SK-N-MC (cell line): Measurements from ENCODE around the gene DDX50.

Experiments used
- EZH2 ChIP-seq: fragments of 200-600 bp; sonication (generic); IDR thresholded peaks from one replicate; pipeline ENCODE4 v1.6.1; 2017; ENCODE audit warnings: antibody characterized with exemption
- FOXP2 ChIP-seq: optimal IDR thresholded peaks from 2 replicates; pipeline ENCODE3; 2011; ENCODE audit warnings: mild to moderate bottlenecking, moderate library complexity; ENCODE audit not compliant: insufficient read depth; ENCODE audit errors: extremely low read length, control extremely low read depth
- POLR2AphosphoS5 ChIP-seq: IDR thresholded peaks from 2 replicates; pipeline ENCODE4 v1.6.1; 2012; ENCODE audit warnings: mild to moderate bottlenecking, low read depth, low read length, borderline replicate concordance

DNA sequence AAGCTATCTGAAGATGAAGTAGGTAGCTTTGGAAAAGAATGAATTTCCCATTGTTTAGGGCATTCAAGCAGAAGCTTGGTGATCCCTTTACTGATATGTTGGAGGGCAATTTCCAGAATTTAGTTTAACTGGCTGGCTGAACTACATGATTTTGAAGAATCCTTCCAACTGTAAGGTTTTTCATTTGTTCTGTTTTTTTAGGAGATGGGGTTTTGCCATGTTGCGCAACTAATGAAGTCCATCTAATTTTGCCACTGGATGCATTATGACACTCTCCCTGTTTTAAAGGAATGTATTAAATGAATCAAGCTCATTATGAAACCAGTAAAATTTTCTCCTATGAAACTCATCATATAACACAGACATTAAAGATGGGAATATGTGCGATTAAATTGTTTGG, 6.1 kb upstream of the DDX50 start:
- TF ChIP-seq EZH2 (no peak), FOXP2 (no peak), POLR2AphosphoS5 (no peak)
